DMS79 (cell line): ENCODE results near the gene SERPINA1.

Source experiments
- DNase-seq: peaks from one replicate; lab custom pipeline; 2025; lab: John Stamatoyannopoulos, UW

SERPINA1 gene

GRCh38 chr14:94397289-94398181 is 9.1 kb upstream of the SERPINA1 start:
- no peak for DNase-seq

GRCh38 chr14:94396628-94397225 is 8.3 kb upstream of the SERPINA1 start:
- DNase-seq, result no peak

GRCh38 chr14:94395888-94396574 is 7.6 kb upstream of the SERPINA1 start:
- DNase-seq, result no peak

- no peak for DNase-seq
Measured at GRCh38 chr14:94395282-94395887, 7.0 kb upstream of the SERPINA1 start.

- no peak for DNase-seq
Measured at GRCh38 chr14:94394581-94395207, 6.3 kb upstream of the SERPINA1 start.

GRCh38 chr14:94394025-94394493 is 5.7 kb upstream of the SERPINA1 start:
- no peak for DNase-seq

GRCh38 chr14:94393474-94393873 is 5.1 kb upstream of the SERPINA1 start:
- DNase-seq, result no peak

- no peak for DNase-seq
Measured at GRCh38 chr14:94392510-94392935, 4.1 kb upstream of the SERPINA1 start.

- DNase-seq, result no peak
Measured at GRCh38 chr14:94391281-94391975, 3.0 kb upstream of the SERPINA1 start.

- DNase-seq, result no peak
Measured at GRCh38 chr14:94390372-94391086, 2.1 kb upstream of the SERPINA1 start.

GRCh38 chr14:94389731-94390371 is 1.4 kb upstream of the SERPINA1 start:
- no peak for DNase-seq

- DNase-seq, result no peak
Measured at GRCh38 chr14:94389104-94389469, 685 bp upstream of the SERPINA1 start.

GRCh38 chr14:94388027-94388383 is 397 bp downstream of the SERPINA1 start:
- DNase-seq, result no peak

GRCh38 chr14:94387051-94388026 is 1.1 kb downstream of the SERPINA1 start:
- no peak for DNase-seq

- DNase-seq, result no peak
Measured at GRCh38 chr14:94386085-94387031, 2.0 kb downstream of the SERPINA1 start.

- no peak for DNase-seq
Measured at GRCh38 chr14:94385553-94386057, 2.8 kb downstream of the SERPINA1 start.

- DNase-seq, result no peak
Measured at GRCh38 chr14:94384342-94384741, 4.1 kb downstream of the SERPINA1 start.

- DNase-seq, result no peak
Measured at GRCh38 chr14:94383777-94384176, 4.6 kb downstream of the SERPINA1 start.
